Immature natural killer cell (primary cell): ENCODE results near the gene COL4A2. TPM values are rescaled to one million over a fixed set of nuclear protein-coding genes. Genes with fewer than 3 reads are reported as not detected.

ENCODE experiments used
- polyA plus RNA-seq, 3 donors: library from polyadenylated mRNA; unstranded; fragments of 300-500 nt; fragmentation: Illumina TruSeq; gene quantifications; one replicate each; pipeline ENCODE4 v1.2.3, GENCODE V29; 2021

COL4A2 gene
- polyA plus RNA-seq, 3 donors from 2014 or later = not detected

Other genes with a start within 250 kb of the COL4A2 start
- gene COL4A1, start 127 bp upstream of the COL4A2 start, polyA plus RNA-seq = not detected